ENCODE measurements around the gene PTPRM. TPM values are rescaled to one million over a fixed set of nuclear protein-coding genes. Genes with fewer than 3 reads are reported as not detected.

Gene PTPRM
- total and polyA plus RNA-seq, 2 of the 4 experiments (the other 2 are of a cell fraction): 28.3 to 51.2 TPM

DNA sequence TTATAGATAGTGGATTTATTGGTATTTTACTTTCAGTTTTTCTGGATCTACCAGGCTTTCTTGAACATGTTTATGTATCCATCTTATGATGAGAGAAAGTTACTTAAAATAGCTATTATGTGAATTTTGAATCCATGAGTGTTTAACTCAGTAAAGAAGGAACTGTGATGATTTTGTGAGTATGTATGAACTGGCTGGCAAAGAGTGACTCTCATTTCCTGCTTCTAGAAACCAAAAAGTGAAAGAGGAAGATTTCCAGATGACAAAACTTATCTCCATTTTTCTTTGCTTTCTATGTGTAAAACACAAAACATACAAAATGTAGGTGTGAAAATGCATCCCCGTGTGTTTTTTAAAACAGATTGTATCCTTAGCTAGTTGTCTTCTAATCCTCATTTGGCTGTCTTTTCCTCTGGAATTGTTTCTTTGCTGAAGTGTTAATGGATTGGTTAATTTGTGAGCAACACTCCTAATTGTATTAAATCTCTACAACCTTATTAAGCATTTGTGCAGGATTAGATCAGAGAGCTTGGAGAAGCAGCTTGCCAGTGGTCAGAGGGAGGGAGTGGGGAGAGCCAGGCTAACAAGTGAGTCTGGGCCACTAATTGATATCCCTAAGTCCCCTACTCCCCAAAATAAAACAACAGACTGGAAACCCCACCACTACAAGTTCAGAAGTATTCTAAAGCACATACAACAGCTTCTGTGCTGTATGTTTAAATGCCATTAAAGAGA lies 23.9 kb downstream of the PTPRM start:
- H4K5ac ChIP-seq (ENCODE audit: low read depth, low read length): peak overlapping the region; percentile 19; the same call in 1 of the 2 replicates
- peaks cover 2% of the 10 kb centered on the region for H3K4me1 ChIP-seq (ENCODE audit: control insufficient read depth, insufficient read depth, low read length)
- peak overlapping the region; percentile 80 for H3K4me2 ChIP-seq (ENCODE audit: low read depth, low read length)
- H3K9me3 ChIP-seq (ENCODE audit: control insufficient read depth, insufficient read depth, low read length): no peaks in the 10 kb centered on the region
- peaks cover 8% of the 10 kb centered on the region; the same call in 1 of the 2 replicates for H3K9me1 ChIP-seq (ENCODE audit: insufficient read depth, low read length)
- no peaks in the 10 kb centered on the region for H3K27me3 ChIP-seq (ENCODE audit: control insufficient read depth, insufficient read depth, low read length)
- intact Hi-C loops (cut with micrococcal nuclease) (no loop called here), in situ Hi-C loops (cut with MboI; ENCODE audit: low sequenced_read_pairs) (loop anchor here (25.0 kb wide), 1 partner anchor 321 kb away; no protein-coding TSS in a partner anchor), dilution Hi-C loops (cut with HindIII; ENCODE audit: low sequenced_read_pairs, unreplicated experiment) (no loop called here)
- no peaks in the 10 kb centered on the region for H3K36me3 ChIP-seq (ENCODE audit: control insufficient read depth, insufficient read depth, low read length)
- H4K20me1 ChIP-seq (ENCODE audit: insufficient read depth, low read length): peaks cover 3% of the 10 kb centered on the region; the same call in 1 of the 2 replicates
- ChIA-PET CTCF (interaction anchor here (0.6 kb wide), 1 partner anchor 1054 kb away, joined by 3 read pairs; no protein-coding TSS in a partner anchor), POLR2A (ENCODE audit: unreplicated experiment) (no interaction called here)
- H3K56ac ChIP-seq (ENCODE audit: extremely low read depth, insufficient read depth, low read length): no peak overlapping the region
- no CpG with 5 or more reads among the region's 1 CpG for WGBS, 2 experiments (ENCODE audit: extremely low coverage in 2 of 2, insufficient read length in 1 of 2)
- peak overlapping the region; percentile 43; the same call in 1 of the 2 replicates for H3K4ac ChIP-seq (ENCODE audit: low read depth, low read length)
- no peak overlapping the region for H2AK5ac ChIP-seq (ENCODE audit: low read depth, low read length)
- H2AFZ ChIP-seq (replicated peaks; ENCODE audit: low read length, poor library complexity): no peak overlapping the region
- TF ChIP-seq POLR2A (IDR thresholded peaks at IDR 0.05; ENCODE audit: low read depth, low read length) (no peak), SMC3 (IDR thresholded peaks at IDR 0.05; ENCODE audit: low read depth, low read length) (no peak), BHLHE40 (IDR thresholded peaks at IDR 0.05; ENCODE audit: low read depth, low read length) (no peak), RFX5 (IDR thresholded peaks at IDR 0.05; ENCODE audit: low read depth, low read length) (no peak), MAFK (IDR thresholded peaks at IDR 0.05; ENCODE audit: low read depth, low read length) (no peak), CEBPB (IDR thresholded peaks at IDR 0.05; ENCODE audit: low read depth, low read length) (no peak), MAZ (IDR thresholded peaks at IDR 0.05; ENCODE audit: borderline replicate concordance, low read depth, low read length) (no peak), CHD1 (IDR thresholded peaks at IDR 0.05; ENCODE audit: low read depth, low read length) (no peak), MXI1 (IDR thresholded peaks at IDR 0.05; ENCODE audit: borderline replicate concordance, low read depth, low read length) (no peak), FOS (IDR thresholded peaks at IDR 0.05; ENCODE audit: low read depth, low read length) (no peak)
- TF ChIP-seq, protein P1, sequence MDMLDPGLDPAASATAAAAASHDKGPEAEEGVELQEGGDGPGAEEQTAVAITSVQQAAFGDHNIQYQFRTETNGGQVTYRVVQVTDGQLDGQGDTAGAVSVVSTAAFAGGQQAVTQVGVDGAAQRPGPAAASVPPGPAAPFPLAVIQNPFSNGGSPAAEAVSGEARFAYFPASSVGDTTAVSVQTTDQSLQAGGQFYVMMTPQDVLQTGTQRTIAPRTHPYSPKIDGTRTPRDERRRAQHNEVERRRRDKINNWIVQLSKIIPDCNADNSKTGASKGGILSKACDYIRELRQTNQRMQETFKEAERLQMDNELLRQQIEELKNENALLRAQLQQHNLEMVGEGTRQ (IDR thresholded peaks at IDR 0.05; ENCODE audit: low read depth, low read length): no peak
- TF ChIP-seq, protein P2, sequence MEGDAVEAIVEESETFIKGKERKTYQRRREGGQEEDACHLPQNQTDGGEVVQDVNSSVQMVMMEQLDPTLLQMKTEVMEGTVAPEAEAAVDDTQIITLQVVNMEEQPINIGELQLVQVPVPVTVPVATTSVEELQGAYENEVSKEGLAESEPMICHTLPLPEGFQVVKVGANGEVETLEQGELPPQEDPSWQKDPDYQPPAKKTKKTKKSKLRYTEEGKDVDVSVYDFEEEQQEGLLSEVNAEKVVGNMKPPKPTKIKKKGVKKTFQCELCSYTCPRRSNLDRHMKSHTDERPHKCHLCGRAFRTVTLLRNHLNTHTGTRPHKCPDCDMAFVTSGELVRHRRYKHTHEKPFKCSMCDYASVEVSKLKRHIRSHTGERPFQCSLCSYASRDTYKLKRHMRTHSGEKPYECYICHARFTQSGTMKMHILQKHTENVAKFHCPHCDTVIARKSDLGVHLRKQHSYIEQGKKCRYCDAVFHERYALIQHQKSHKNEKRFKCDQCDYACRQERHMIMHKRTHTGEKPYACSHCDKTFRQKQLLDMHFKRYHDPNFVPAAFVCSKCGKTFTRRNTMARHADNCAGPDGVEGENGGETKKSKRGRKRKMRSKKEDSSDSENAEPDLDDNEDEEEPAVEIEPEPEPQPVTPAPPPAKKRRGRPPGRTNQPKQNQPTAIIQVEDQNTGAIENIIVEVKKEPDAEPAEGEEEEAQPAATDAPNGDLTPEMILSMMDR (conservative IDR thresholded peaks at IDR 0.05; ENCODE audit: low read depth, low read length): no peak
- TF ChIP-seq, protein P3, sequence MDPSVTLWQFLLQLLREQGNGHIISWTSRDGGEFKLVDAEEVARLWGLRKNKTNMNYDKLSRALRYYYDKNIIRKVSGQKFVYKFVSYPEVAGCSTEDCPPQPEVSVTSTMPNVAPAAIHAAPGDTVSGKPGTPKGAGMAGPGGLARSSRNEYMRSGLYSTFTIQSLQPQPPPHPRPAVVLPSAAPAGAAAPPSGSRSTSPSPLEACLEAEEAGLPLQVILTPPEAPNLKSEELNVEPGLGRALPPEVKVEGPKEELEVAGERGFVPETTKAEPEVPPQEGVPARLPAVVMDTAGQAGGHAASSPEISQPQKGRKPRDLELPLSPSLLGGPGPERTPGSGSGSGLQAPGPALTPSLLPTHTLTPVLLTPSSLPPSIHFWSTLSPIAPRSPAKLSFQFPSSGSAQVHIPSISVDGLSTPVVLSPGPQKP (IDR thresholded peaks at IDR 0.05; ENCODE audit: borderline replicate concordance, low read depth, low read length): no peak
- H3K9ac ChIP-seq (ENCODE audit: low read depth, low read length): peak overlapping the region; percentile 1; the same call in 1 of the 2 replicates
- H3K18ac ChIP-seq (ENCODE audit: low read depth, low read length): 0 out of 2 replicates have a peak overlapping the region, but pooled peaks have one; percentile 17
- H3K79me1 ChIP-seq (ENCODE audit: low read depth in 1 of 2, low read length in 2 of 2): peaks cover 16 to 49% of the 10 kb centered on the region in 2 experiments
- no peak overlapping the region for H2BK20ac ChIP-seq (ENCODE audit: low read depth, low read length)
- no peak overlapping the region for H2AK9ac ChIP-seq (replicated peaks; ENCODE audit: low read depth, low read length, poor library complexity)
- no peak overlapping the region for H3K27ac ChIP-seq (ENCODE audit: insufficient read depth, low read length)
- H4K8ac ChIP-seq (ENCODE audit: low read depth in 2 of 2, low read length in 2 of 2): peak overlapping the region in 1 of 2 experiments; percentile 22; a peak in 2 of 4 replicates
- H2BK5ac ChIP-seq (ENCODE audit: low read depth, low read length, poor library complexity, severe bottlenecking): peak overlapping the region; percentile 42
- H2BK120ac ChIP-seq (ENCODE audit: low read depth, low read length): no peak overlapping the region
- ATAC-seq (ENCODE audit: low read depth): peak; percentile 47
- no peak overlapping the region for H3K4me3 ChIP-seq (ENCODE audit: insufficient read depth, low read depth, low read length)
- H3K23ac ChIP-seq (ENCODE audit: low read depth, low read length): 0 out of 2 replicates have a peak overlapping the region, but pooled peaks have one; percentile 23
- H4K91ac ChIP-seq (ENCODE audit: insufficient read depth, low read depth, low read length): no peak overlapping the region; the same call in 1 of the 2 replicates
- DNase-seq: peak; percentile 52
- no TSS peak for BruUV-seq (replicated peaks)
- H3K14ac ChIP-seq (replicated peaks; ENCODE audit: low read depth, low read length): 0 out of 2 replicates have a peak overlapping the region, but pooled peaks have one; percentile 36
- H2BK15ac ChIP-seq (ENCODE audit: low read depth, low read length): peak overlapping the region; percentile 49; the same call in 1 of the 3 replicates
